ENCODE data around the gene LRRK1.

LRRK1 gene

DNA sequence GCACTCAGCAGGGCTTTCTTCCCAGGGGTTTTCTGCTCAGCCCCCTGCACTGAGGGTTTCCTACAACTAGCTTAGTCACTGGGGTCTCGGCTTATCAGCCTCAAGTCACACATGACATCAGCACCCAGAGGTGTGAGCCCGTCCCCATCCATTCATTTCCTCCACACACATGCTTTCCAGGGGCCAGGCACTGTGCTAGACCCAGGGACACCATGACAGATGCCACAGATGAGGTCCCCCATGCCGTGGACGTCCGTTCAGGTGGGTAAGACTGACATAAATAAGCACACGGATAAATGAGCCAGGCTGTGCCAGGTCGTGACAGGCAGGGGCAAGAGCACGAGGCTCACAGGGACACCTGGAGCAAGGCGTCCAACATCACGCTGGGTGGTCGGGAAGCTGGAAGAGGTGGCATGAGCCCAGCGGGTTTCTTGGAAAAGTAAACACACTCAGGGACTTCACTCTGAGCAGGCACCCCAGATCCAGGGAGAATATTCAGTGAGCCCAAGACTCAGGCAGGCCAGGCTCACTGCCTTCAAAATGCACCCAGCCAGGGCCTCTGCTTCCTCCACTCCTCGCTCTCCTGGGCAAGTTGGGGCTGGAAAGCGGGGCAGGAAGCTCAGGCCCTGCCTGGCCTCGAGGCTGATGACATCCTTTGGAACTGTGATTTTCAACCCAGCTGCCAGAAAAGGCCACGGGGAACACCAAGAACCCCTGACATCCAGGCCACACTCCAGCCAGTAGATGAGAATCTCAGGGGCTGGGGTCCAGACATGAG, 193.4 kb downstream of the LRRK1 start:
- Histone ChIP-seq H3K9me3 (ENCODE audit: control insufficient read depth in 1 of 2, low read length in 2 of 2) (no peaks in the 10 kb centered on the region), H3K4me1 (ENCODE audit: control insufficient read depth in 1 of 2, insufficient read depth in 2 of 2, low read length in 2 of 2) (peaks cover 0 to 10% of the 10 kb centered on the region in 2 donors), H3K4me3 (ENCODE audit: low read depth in 1 of 2, low read length in 2 of 2) (no peak overlapping the region), H3K36me3 (ENCODE audit: control insufficient read depth in 1 of 2, insufficient read depth in 2 of 2, low read length in 2 of 2) (no peaks in the 10 kb centered on the region), H3K27ac (ENCODE audit: low read length) (no peak overlapping the region), H3K27me3 (ENCODE audit: low read depth, low read length) (no peaks in the 10 kb centered on the region)

DNA sequence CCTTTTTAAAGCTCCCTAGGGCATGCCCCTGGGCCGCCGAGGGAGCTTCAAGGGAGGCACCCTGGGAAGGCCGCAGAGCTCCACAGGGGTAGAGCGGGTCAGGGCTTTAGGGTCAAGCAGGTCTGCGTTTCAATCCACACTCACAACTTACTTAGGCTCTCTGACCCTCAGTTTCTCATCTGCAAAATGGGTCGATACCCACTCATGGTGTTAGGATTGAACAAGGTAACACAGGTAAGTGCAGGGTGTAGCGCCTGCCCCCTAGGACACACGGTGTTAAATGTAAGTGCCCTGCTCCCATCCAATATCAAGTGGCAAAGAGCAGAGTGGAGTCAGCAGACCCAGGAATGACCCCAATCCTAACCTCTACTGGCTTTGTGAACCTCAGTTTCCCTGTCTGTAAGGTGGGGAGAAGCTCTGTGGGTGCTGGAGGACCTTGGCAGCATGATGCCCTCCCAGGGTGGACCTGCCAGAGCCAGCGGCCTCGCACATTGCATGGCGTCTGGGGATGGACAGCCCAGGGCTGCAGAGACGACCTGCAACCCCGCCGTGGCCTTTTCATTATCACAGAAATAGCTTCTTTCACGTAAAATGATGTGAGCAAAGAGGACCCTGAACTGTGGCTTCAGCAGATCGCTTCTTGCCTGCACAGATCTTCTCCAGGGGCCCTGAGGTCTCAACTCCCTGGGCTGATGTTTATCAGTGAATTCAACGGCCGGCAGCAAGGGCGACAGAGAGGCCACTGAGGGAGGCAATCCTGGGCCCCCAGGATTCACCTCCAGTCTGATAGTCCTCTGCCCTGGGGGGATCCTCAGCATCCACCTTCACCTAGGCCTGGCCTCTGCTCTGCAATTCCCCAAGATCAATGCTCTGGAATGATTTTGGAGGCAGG, 194.2 kb downstream of the LRRK1 start:
- Histone ChIP-seq H3K9me3 (ENCODE audit: control insufficient read depth in 1 of 2, low read length in 2 of 2) (no peaks in the 10 kb centered on the region), H3K27me3 (ENCODE audit: low read depth, low read length) (no peaks in the 10 kb centered on the region), H3K4me1 (ENCODE audit: control insufficient read depth in 1 of 2, insufficient read depth in 2 of 2, low read length in 2 of 2) (peaks cover 0 to 10% of the 10 kb centered on the region in 2 donors), H3K4me3 (ENCODE audit: low read depth in 1 of 2, low read length in 2 of 2) (no peak overlapping the region), H3K27ac (ENCODE audit: low read length) (no peak overlapping the region), H3K36me3 (ENCODE audit: control insufficient read depth in 1 of 2, insufficient read depth in 2 of 2, low read length in 2 of 2) (no peaks in the 10 kb centered on the region)

DNA sequence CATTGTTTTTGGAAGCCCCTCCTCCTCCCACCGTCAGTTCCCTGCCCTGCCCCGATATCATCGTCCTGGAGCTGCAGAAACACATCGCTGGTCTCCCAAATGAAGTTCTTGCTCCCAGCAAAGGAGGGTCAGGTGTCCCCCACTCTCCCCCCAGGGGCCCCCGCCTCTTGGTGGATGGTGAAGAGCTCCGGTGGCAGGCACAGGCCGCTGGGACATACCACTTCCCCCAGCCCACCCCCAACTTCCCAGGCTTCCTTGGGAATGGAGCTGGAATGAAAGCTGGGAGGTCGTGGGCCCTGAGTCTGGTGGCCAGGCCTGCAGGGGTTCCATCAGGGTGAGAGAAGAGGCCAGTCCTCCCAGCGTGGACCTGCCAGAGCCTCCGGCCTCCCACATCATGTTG, 195.0 kb downstream of the LRRK1 start:
- H3K27me3 ChIP-seq (ENCODE audit: low read depth, low read length), result no peaks in the 10 kb centered on the region
- H3K4me3 ChIP-seq (ENCODE audit: low read depth in 1 of 2, low read length in 2 of 2), result no peak overlapping the region
- H3K9me3 ChIP-seq (ENCODE audit: control insufficient read depth in 1 of 2, low read length in 2 of 2), result no peaks in the 10 kb centered on the region
- no peak overlapping the region for H3K27ac ChIP-seq (ENCODE audit: low read length)
- H3K36me3 ChIP-seq (ENCODE audit: control insufficient read depth in 1 of 2, insufficient read depth in 2 of 2, low read length in 2 of 2), result no peaks in the 10 kb centered on the region
- peaks cover 0 to 10% of the 10 kb centered on the region in 2 donors for H3K4me1 ChIP-seq (ENCODE audit: control insufficient read depth in 1 of 2, insufficient read depth in 2 of 2, low read length in 2 of 2)

DNA sequence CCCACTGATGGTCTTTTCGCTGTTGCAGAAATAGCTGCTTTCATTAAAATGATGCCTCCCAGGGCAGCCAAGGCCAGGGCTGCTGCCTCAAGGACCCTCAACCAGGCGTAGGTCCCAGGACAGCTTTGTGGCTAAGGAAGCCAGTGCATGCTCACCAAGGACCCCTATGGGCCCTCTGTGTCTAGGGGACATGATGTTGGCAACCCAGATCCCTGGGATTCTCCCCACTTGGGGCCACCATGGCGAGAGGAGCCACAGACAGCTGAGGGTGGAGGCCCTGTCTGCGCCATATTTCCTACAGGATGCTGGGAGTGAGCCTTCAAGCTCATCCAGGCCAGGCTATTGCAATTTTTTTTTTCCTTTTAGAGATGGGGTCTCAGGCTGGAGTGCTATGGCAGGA, 195.5 kb downstream of the LRRK1 start:
- H3K4me1 ChIP-seq (ENCODE audit: control insufficient read depth in 1 of 2, insufficient read depth in 2 of 2, low read length in 2 of 2), result peaks cover 0 to 10% of the 10 kb centered on the region in 2 donors

DNA sequence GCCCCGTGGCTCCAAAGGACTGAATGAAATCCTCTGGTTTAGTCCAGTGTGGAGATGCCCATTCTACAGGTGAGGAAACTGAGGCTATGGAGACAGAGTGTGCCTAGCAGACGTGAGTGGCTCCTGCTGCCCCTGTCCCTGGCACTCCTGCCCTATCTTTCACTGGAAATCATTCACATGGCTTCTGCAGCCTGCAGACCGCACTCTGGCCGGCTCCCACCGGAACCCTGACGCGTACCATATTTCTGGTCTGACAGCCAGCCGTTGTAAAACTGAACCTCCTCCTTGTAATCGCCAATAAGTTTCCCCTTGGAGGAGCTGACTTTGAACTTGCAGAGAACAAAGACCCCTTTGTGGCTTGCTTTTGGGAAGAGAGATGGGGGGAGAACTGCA, 196.2 kb downstream of the LRRK1 start:
- no peaks in the 10 kb centered on the region for H3K9me3 ChIP-seq (ENCODE audit: control insufficient read depth in 1 of 2, low read length in 2 of 2)
- no peaks in the 10 kb centered on the region for H3K27me3 ChIP-seq (ENCODE audit: low read depth, low read length)
- H3K4me1 ChIP-seq (ENCODE audit: control insufficient read depth in 1 of 2, insufficient read depth in 2 of 2, low read length in 2 of 2), result peaks cover 0 to 10% of the 10 kb centered on the region in 2 donors
- no peak overlapping the region for H3K4me3 ChIP-seq (ENCODE audit: low read depth in 1 of 2, low read length in 2 of 2)
- H3K36me3 ChIP-seq (ENCODE audit: control insufficient read depth in 1 of 2, insufficient read depth in 2 of 2, low read length in 2 of 2), result no peaks in the 10 kb centered on the region
- no peak overlapping the region for H3K27ac ChIP-seq (ENCODE audit: low read length)

More for the DNA sequence above, 195.5 kb downstream of the LRRK1 start:
- no peaks in the 10 kb centered on the region for H3K9me3 ChIP-seq (ENCODE audit: control insufficient read depth in 1 of 2, low read length in 2 of 2)
- no peak overlapping the region for H3K4me3 ChIP-seq (ENCODE audit: low read depth in 1 of 2, low read length in 2 of 2)
- H3K27me3 ChIP-seq (ENCODE audit: low read depth, low read length), result no peaks in the 10 kb centered on the region
- H3K36me3 ChIP-seq (ENCODE audit: control insufficient read depth in 1 of 2, insufficient read depth in 2 of 2, low read length in 2 of 2), result no peaks in the 10 kb centered on the region
- no peak overlapping the region for H3K27ac ChIP-seq (ENCODE audit: low read length)

DNA sequence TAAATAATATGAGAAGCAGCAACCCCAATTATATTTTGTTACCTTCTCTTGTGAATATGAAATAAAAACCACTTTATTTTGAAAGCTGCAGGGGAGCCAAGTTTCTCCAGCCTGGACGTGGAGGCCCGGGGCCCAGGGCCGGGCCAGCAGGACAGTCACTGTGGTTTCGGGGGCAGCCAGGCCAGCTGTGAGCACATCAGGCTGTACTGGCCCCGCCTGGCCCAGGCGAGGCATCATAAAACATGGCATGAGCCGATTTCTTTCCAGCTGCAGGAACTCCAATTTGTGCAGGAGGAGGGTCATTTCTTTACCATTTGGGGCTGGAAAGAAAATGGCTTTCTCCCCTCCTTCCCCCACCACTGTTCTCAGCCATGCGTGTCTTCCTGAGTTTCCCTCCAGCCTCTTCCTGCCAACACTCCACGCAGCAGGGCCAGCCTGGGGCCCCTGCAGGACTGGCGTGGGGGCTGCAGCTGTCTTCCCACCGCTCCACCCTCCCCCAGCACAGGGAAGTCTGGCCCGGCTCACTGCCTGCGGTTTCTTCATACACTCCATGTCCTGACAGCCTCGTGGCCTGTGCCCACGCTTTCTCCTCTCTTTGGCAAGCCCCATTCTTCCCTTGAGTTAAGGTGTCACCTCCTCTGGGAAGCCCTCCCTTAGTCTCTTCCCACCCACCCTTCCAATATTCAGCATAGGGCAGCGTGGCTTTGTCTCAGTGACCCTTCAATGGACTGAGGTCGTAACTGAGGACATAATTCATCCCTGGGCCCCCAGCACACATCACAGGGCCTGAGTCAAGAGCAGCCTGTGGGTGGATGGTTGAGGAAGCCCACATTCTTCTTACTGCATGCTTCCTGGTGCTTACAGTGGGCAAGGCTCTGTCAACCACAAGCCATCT, 196.9 kb downstream of the LRRK1 start:
- Histone ChIP-seq H3K36me3 (ENCODE audit: control insufficient read depth in 1 of 2, insufficient read depth in 2 of 2, low read length in 2 of 2) (no peaks in the 10 kb centered on the region), H3K27ac (ENCODE audit: low read length) (no peak overlapping the region), H3K4me3 (ENCODE audit: low read depth in 1 of 2, low read length in 2 of 2) (no peak overlapping the region), H3K4me1 (ENCODE audit: control insufficient read depth in 1 of 2, insufficient read depth in 2 of 2, low read length in 2 of 2) (peaks cover 0 to 13% of the 10 kb centered on the region in 2 donors), H3K9me3 (ENCODE audit: control insufficient read depth in 1 of 2, low read length in 2 of 2) (no peaks in the 10 kb centered on the region), H3K27me3 (ENCODE audit: low read depth, low read length) (no peaks in the 10 kb centered on the region)

DNA sequence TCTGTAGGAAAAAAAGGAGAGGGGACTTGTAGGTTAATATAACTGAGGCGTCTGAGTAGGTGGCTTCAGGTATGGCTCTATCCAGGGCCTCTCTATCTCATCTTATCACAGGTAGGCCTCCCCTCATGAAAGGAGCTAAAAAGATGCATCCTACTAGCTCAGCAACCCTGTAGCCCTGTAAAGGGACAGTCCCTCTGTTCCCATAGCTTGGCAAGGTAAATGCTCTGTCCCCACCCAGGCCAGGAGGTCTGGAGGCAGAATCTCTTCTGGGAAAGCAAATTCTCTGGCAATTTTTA, 197.5 kb downstream of the LRRK1 start:
- H3K27me3 ChIP-seq (ENCODE audit: low read depth, low read length), result no peaks in the 10 kb centered on the region
- no peaks in the 10 kb centered on the region for H3K9me3 ChIP-seq (ENCODE audit: control insufficient read depth in 1 of 2, low read length in 2 of 2)
- no peaks in the 10 kb centered on the region for H3K36me3 ChIP-seq (ENCODE audit: control insufficient read depth in 1 of 2, insufficient read depth in 2 of 2, low read length in 2 of 2)
- H3K4me1 ChIP-seq (ENCODE audit: control insufficient read depth in 1 of 2, insufficient read depth in 2 of 2, low read length in 2 of 2), result peaks cover 0 to 18% of the 10 kb centered on the region in 2 donors
- H3K27ac ChIP-seq (ENCODE audit: low read length), result no peak overlapping the region
- no peak overlapping the region for H3K4me3 ChIP-seq (ENCODE audit: low read depth in 1 of 2, low read length in 2 of 2)

DNA sequence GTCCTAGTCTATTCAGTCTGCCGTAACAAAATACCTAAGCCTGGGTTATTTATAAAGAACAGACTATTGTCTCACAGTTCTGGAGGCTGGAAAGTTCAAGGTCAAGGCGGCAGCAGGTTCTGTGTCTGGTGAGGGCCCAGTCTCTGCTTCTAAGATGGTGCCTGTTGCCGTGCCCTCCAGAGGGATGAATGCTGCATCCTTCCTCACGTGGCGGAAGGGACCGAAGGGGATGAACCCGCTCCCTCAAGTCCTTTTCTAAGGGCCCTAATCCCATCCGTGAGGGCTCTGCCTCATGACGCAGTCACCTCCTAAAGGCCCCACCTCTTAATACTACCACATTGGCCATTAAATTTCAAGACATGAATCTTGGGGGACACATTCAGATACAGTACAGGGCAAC, 199.0 kb downstream of the LRRK1 start:
- Histone ChIP-seq H3K4me3 (ENCODE audit: low read depth in 1 of 2, low read length in 2 of 2) (no peak overlapping the region), H3K27ac (ENCODE audit: low read length) (no peak overlapping the region)

DNA sequence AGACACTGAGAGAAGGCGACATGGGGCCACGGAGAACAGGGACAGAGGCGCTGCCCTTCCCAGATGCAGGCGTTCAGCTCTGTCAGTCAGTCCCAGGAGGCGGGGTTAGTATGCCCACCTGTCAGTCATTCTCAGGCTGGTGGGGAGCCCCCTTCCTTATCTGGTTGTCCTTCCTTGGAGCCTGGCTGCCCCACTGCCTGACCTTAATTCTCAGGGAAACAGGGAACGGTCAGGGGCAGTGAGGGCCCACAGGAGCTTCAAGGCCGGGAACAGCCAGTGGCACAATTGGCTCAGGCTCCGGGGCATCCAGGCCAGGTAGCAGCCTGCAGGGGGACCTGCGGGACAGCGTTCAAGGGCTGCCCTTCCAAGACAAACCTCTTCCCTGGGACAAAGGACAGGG, 199.5 kb downstream of the LRRK1 start:
- no peak overlapping the region for H3K4me3 ChIP-seq (ENCODE audit: low read depth in 1 of 2, low read length in 2 of 2)
- no peaks in the 10 kb centered on the region for H3K27me3 ChIP-seq (ENCODE audit: low read depth, low read length)
- H3K27ac ChIP-seq (ENCODE audit: low read length), result no peak overlapping the region
- no peaks in the 10 kb centered on the region for H3K36me3 ChIP-seq (ENCODE audit: control insufficient read depth in 1 of 2, insufficient read depth in 2 of 2, low read length in 2 of 2)
- no peaks in the 10 kb centered on the region for H3K9me3 ChIP-seq (ENCODE audit: control insufficient read depth in 1 of 2, low read length in 2 of 2)
- H3K4me1 ChIP-seq (ENCODE audit: control insufficient read depth in 1 of 2, insufficient read depth in 2 of 2, low read length in 2 of 2), result peaks cover 0 to 22% of the 10 kb centered on the region in 2 donors

More for the DNA sequence above, 199.0 kb downstream of the LRRK1 start:
- no peaks in the 10 kb centered on the region for H3K9me3 ChIP-seq (ENCODE audit: control insufficient read depth in 1 of 2, low read length in 2 of 2)
- no peaks in the 10 kb centered on the region for H3K27me3 ChIP-seq (ENCODE audit: low read depth, low read length)
- H3K4me1 ChIP-seq (ENCODE audit: control insufficient read depth in 1 of 2, insufficient read depth in 2 of 2, low read length in 2 of 2), result peaks cover 0 to 22% of the 10 kb centered on the region in 2 donors
- no peaks in the 10 kb centered on the region for H3K36me3 ChIP-seq (ENCODE audit: control insufficient read depth in 1 of 2, insufficient read depth in 2 of 2, low read length in 2 of 2)

DNA sequence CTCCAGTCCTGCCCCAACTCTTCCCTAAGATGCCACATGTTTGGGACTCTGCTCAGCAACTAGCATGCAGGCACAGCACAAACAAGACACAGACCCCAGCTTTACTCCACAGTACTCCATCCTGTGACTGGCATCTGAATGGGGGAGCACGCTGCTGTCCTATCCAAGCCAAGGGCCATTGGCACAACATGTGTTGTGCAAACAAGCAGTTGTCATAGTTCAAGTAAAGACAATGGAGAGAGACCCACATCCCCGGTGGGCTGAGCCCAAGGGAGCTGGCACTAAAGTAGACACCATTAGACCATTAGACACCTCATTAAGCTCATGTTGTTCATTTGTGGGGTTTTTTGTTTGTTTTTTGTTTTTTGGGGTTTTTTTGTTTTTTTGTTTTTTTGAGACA, 200.0 kb downstream of the LRRK1 start:
- H3K27me3 ChIP-seq (ENCODE audit: low read depth, low read length), result no peaks in the 10 kb centered on the region
- H3K36me3 ChIP-seq (ENCODE audit: control insufficient read depth in 1 of 2, insufficient read depth in 2 of 2, low read length in 2 of 2), result no peaks in the 10 kb centered on the region
- H3K4me1 ChIP-seq (ENCODE audit: control insufficient read depth in 1 of 2, insufficient read depth in 2 of 2, low read length in 2 of 2), result peaks cover 0 to 22% of the 10 kb centered on the region in 2 donors
- H3K4me3 ChIP-seq (ENCODE audit: low read depth in 1 of 2, low read length in 2 of 2), result no peak overlapping the region
- H3K9me3 ChIP-seq (ENCODE audit: control insufficient read depth in 1 of 2, low read length in 2 of 2), result no peaks in the 10 kb centered on the region
- H3K27ac ChIP-seq (ENCODE audit: low read length), result no peak overlapping the region
